HUES64 (cell line): ENCODE data around the gene PPT2.
"Not testable (repeated sequence)": the region's sequence is repeated elsewhere in the genome, so short reads cannot be mapped to it uniquely, and the experiment has no call there.

Experiments used
- H3K27ac ChIP-seq: 2 replicates; pipeline ENCODE4 v1.7.0; 2013; ENCODE audit warnings: low read depth, low read length, inconsistent platforms
- H3K27me3 ChIP-seq: 2 replicates; pipeline ENCODE4 v1.6.1; 2013; ENCODE audit warnings: mild to moderate bottlenecking, low read length; ENCODE audit not compliant: insufficient read depth
- H3K36me3 ChIP-seq: 2 replicates; pipeline ENCODE4 v1.6.1; 2013; ENCODE audit warnings: mild to moderate bottlenecking, low read length; ENCODE audit not compliant: insufficient read depth
- H3K4me1 ChIP-seq: 2 replicates; pipeline ENCODE4 v1.6.1; 2013; ENCODE audit warnings: mild to moderate bottlenecking, low read length, moderate library complexity; ENCODE audit not compliant: insufficient read depth
- H3K4me3 ChIP-seq: 2 replicates; pipeline ENCODE4 v1.5.1; 2013; ENCODE audit warnings: mild to moderate bottlenecking, low read length, moderate library complexity
- H3K9ac ChIP-seq: 2 replicates; pipeline ENCODE4 v1.6.1; 2013; ENCODE audit warnings: mild to moderate bottlenecking, low read depth, low read length
- H3K9me3 ChIP-seq: 2 replicates; pipeline ENCODE4 v1.6.1; 2013; ENCODE audit warnings: low read depth, low read length; ENCODE audit not compliant: insufficient read depth
- WGBS: fragments of 150-250, 120-280 bp; methylation state at CpG from one replicate; pipeline ENCODE4 v1.1.7; 2013; ENCODE audit warnings: missing lambda C conversion rate; 5-methylcytosine and 5-hydroxymethylcytosine counted together

PPT2 gene

DNA sequence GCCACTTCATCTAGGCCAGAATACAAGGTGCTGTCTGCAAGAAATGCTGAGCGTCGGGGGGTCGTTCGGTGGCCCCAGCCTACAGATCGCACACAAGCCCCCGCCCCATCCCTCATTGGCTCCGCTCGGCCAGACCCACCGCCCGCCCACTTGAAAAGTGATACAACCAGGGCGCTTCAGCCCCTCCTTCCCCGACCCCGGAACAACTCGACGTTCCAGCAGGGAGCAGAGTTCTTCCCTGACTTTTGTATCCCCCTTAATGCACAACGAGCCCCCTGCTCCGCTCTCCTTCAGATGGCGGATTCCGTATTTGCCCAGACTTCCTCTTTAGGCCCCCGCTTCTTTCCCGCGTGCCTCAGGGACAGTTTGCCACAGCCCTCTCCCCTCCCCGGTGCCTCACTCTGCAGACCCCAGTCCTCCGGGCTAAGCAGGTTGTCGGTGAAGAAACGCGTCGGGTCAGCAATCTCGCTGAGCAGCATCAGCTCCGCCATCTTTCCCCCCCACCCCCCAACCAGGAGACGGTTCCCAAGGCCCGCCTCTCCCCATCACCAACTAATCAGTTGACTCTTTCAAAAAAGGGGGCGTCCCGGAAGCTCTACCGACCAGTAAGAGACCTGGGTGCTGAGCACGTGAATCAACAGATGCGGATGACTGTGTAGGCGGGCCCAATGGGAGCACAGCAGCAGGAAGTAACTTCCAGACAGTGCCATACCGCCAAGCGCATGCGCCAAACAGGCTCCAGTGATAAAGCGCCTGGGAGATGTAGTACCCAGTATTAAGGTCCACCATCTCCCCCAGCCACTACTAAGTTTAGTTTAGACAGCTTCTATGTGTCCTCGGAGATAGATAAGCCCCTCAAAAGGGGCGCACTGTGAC, 26.0 kb upstream of the PPT2 start, which contains the start of gene ATF6B:
Gene ATF6B, minus strand, starts transcription at position 530 of the 876 bp plus-strand sequence. Its CDS starts 39 bp downstream, at position 491.
- H3K4me1 ChIP-seq, result peaks cover 6% of the 10 kb centered on the region; the same call in 1 of the 2 replicates
- peak within 1 kb of the TSS; percentile 96 for H3K4me3 ChIP-seq
- H3K9me3 ChIP-seq, result no peaks in the 10 kb centered on the region
- peak within 1 kb of the TSS; percentile 96 for H3K27ac ChIP-seq
- no peaks in the 10 kb centered on the region for H3K27me3 ChIP-seq
- under 1% methylated on average over 44 of the region's 44 CpGs for WGBS
- peak within 1 kb of the TSS; percentile 97 for H3K9ac ChIP-seq
- peaks cover 22% of the 10 kb centered on the region for H3K36me3 ChIP-seq

GRCh38 chr6:32128751-32129296, 25.1 kb upstream of the PPT2 start:
- Histone ChIP-seq H3K36me3 (peaks cover 22% of the 10 kb centered on the region), H3K9ac (no peak overlapping the region), H3K4me3 (peak overlapping the region; percentile 76), H3K4me1 (peaks cover 6% of the 10 kb centered on the region; the same call in 1 of the 2 replicates), H3K27ac (peak overlapping the region; percentile 21; the same call in 1 of the 2 replicates), H3K9me3 (no peaks in the 10 kb centered on the region), H3K27me3 (no peaks in the 10 kb centered on the region)
- 90% methylated on average over 13 of the region's 13 CpGs for WGBS

DNA sequence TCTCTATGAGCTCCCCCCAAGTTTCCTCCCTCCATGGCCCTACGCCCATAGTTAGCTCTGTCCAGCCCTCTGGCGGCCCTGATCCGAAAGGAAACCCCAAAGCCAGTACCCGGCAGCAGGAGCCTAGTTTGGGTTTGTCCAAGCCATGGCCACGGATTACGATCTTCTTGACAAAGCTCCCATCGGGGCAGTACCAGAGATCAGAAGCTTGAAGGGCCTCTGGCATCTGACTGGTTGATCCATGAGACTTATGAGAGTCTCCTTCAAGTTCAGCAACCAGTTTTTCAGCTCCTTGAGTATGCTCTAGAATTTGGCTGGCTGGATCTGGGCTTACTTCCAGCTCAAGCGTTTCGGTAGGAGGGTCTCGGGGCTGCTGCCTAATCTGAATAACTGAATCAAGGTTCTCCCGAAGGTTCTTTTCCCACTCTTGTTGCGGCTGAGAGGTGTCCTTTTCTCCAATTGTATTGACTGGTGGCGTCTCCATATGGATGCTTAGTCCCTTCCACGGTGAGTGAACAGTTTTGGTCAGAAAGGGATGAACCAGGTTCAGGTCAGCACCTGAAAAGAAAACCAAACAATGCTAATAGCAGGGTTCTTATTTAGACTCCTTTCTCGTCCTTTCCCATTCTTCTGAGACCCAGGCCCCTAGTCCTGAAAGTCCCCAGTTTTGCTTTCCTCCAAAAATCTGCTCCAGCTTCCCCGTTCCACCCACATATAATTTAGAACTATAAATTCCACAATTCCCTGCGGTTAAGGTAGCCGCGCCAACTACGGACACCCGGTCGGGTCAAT, 24.4 kb upstream of the PPT2 start:
- Histone ChIP-seq H3K27ac (peak overlapping the region; percentile 64; the same call in 1 of the 2 replicates), H3K4me3 (peak overlapping the region; percentile 76), H3K27me3 (peaks cover 2% of the 10 kb centered on the region; the same call in 1 of the 2 replicates), H3K9me3 (no peaks in the 10 kb centered on the region), H3K4me1 (peaks cover 6% of the 10 kb centered on the region; the same call in 1 of the 2 replicates), H3K9ac (peak overlapping the region; percentile 53; the same call in 1 of the 2 replicates), H3K36me3 (peaks cover 18% of the 10 kb centered on the region)
- WGBS, result 46% methylated on average over 22 of the region's 22 CpGs

DNA sequence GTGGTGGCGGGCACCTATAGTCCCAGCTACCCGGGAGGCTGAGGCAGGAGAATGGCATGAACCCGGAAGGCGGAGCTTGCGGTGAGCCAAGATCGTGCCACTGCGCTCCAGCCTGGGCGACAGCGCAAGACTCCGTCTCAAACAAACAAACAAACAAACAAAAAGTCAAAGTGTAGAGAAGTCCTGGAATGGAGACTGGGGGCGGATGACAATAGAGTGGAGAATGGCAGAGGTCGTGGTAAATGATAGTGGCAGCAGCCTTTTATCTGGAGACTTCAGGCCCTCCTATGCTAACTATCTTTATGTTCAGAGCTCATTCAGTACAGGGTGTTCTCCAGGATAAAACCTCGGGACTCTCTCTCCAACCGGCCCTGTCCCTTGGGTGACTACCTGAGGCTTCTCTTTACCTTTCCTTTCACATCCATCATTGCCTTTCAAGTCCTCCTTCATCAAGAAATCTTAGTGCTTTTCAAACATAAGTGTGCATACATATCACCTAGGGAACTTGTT, 22.4 kb upstream of the PPT2 start:
- Histone ChIP-seq H3K9ac (no peak overlapping the region), H3K27ac (no peak overlapping the region), H3K36me3 (0 out of 2 replicates have a peak, but pooled peaks cover 2% of the 10 kb centered on the region), H3K4me1 (peaks cover 6% of the 10 kb centered on the region; the same call in 1 of the 2 replicates), H3K4me3 (no peak overlapping the region), H3K9me3 (no peaks in the 10 kb centered on the region), H3K27me3 (peaks cover 7% of the 10 kb centered on the region; the same call in 1 of the 2 replicates)
- WGBS, result 96% methylated on average over 12 of the region's 14 CpGs

DNA sequence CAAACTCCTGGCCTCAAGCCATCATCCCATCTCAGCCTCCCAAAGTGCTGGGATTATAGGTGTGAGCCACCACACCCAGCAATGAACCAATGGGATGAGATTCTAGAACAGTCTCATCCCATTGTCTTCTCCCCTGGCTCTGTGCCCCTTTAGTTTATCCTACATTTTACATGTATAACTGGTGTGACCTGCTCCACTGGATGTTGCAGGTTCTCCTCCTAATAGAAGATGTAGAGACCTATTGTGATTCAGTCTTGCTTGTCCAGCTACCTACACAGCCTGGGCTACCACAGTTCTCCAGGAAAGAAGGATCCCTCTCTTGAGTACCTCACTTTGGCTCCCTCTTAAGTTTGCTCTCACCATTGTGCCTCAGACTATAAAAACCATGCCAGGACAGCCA, 21.8 kb upstream of the PPT2 start:
- Histone ChIP-seq H3K9ac (no peak overlapping the region), H3K27me3 (peaks cover 7% of the 10 kb centered on the region; the same call in 1 of the 2 replicates), H3K4me1 (peaks cover 3% of the 10 kb centered on the region; the same call in 1 of the 2 replicates), H3K9me3 (no peaks in the 10 kb centered on the region), H3K27ac (no peak overlapping the region), H3K36me3 (no peaks in the 10 kb centered on the region), H3K4me3 (no peak overlapping the region)

DNA sequence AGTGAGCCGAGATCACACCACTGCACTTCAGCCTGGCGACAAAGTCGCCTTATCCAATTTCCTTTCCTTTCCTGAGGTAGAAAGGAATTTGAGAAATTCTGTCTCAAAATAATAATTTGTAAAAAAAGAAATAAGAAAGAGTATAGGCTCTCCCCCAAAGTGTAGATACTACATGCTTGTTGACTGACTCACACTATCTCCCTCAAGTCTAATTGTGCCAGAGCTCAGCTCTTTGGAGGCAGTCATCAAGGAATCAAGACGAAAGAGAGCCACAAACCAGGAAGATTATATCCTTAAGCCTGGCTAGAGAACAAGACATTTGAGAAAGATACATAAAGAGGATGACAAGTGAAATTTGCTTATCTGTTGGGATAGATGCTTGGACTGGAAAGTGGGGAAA, 20.2 kb upstream of the PPT2 start:
- Histone ChIP-seq H3K9ac (no peak overlapping the region), H3K9me3 (no peaks in the 10 kb centered on the region), H3K36me3 (no peaks in the 10 kb centered on the region), H3K4me1 (no peaks in the 10 kb centered on the region), H3K27me3 (peaks cover 7% of the 10 kb centered on the region; the same call in 1 of the 2 replicates), H3K27ac (no peak overlapping the region), H3K4me3 (no peak overlapping the region)
- WGBS, result 86% methylated on average over 2 of the region's 4 CpGs

DNA sequence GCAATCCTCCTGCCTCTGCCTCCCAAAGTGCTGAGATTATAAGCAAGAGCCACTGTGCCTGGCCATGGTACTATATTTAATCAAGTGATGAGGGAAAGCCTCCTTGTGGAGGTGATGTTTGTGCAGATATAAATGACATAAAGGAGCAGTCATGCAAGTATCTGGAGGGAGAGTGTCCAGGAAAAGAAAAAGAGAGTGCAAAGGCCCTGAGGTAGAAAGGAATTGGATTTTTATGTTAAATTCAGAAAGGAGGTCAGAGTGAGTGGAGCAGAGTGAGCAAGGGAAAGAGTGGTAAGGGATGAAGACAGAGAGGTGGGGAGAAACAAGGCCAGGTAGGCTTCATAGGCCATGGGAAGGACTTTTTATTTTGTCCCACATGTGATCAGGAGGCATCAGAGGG, 16.5 kb upstream of the PPT2 start:
- Histone ChIP-seq H3K27me3 (peaks cover 7% of the 10 kb centered on the region; the same call in 1 of the 2 replicates), H3K27ac (no peak overlapping the region), H3K9me3 (no peaks in the 10 kb centered on the region), H3K4me1 (no peaks in the 10 kb centered on the region), H3K9ac (no peak overlapping the region), H3K36me3 (no peaks in the 10 kb centered on the region), H3K4me3 (no peak overlapping the region)

- Histone ChIP-seq H3K9ac (no peak overlapping the region), H3K4me3 (no peak overlapping the region), H3K27ac (no peak overlapping the region), H3K27me3 (peaks cover 4% of the 10 kb centered on the region; the same call in 1 of the 2 replicates), H3K36me3 (no peaks in the 10 kb centered on the region), H3K9me3 (no peaks in the 10 kb centered on the region), H3K4me1 (no peaks in the 10 kb centered on the region)
- WGBS, result 89% methylated on average over 5 of the region's 5 CpGs
These were observed 14.4 kb upstream of the PPT2 start for GRCh38 chr6:32139590-32139989.

GRCh38 chr6:32140420-32141046, 13.4 kb upstream of the PPT2 start:
- no peaks in the 10 kb centered on the region for H3K4me1 ChIP-seq
- WGBS, result 80% methylated on average over 5 of the region's 5 CpGs
- H3K27ac ChIP-seq, result no peak overlapping the region
- H3K9me3 ChIP-seq, result no peaks in the 10 kb centered on the region
- no peak overlapping the region for H3K4me3 ChIP-seq
- H3K27me3 ChIP-seq, result no peaks in the 10 kb centered on the region
- no peak overlapping the region for H3K9ac ChIP-seq
- H3K36me3 ChIP-seq, result no peaks in the 10 kb centered on the region

DNA sequence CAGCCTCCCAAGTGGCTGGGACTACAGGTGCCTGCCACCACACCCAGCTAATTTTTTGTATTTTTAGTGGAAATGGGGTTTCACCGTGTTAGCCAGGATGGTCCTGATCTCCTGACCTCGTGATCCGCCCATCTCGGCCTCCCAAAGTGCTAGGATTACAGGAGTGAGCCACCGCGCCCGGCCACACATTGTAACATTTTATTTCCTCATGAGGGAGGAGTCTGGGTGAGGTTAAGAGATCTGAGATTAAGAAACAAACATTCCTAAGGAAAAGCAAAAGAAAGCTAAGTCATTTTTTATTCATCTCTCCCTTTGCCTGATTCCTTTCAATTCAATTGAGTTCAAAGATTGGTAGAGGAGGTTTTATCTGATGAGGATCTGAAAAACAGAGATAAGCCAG, 9.7 kb upstream of the PPT2 start:
- WGBS, result 86% methylated on average over 7 of the region's 7 CpGs
- H3K4me1 ChIP-seq, result peaks cover 11% of the 10 kb centered on the region; the same call in 1 of the 2 replicates
- H3K27ac ChIP-seq, result not testable (repeated sequence)

More for the DNA sequence above, 9.7 kb upstream of the PPT2 start:
- H3K9ac ChIP-seq, H3K9me3 ChIP-seq, H3K4me3 ChIP-seq, H3K27me3 ChIP-seq, H3K36me3 ChIP-seq: not testable (repeated sequence)
